Measurements from ENCODE around the gene SLC25A44. TPM values are rescaled to one million over a fixed set of nuclear protein-coding genes. Genes with fewer than 3 reads are reported as not detected.
"Not testable (repeated sequence)": the region's sequence is repeated elsewhere in the genome, so short reads cannot be mapped to it uniquely, and the experiment has no call there.

The SLC25A44 gene
- polyA plus RNA-seq, 1 donor from 2014 or later = 13.7 TPM

- not testable (repeated sequence) for H3F3A ChIP-seq (ENCODE audit: insufficient read depth, low read length, poor library complexity, severe bottlenecking); H3K9me2 ChIP-seq (ENCODE audit: insufficient read depth, low read length); H3K79me2 ChIP-seq (replicated peaks; ENCODE audit: insufficient read depth, low read length); H4K20me1 ChIP-seq (ENCODE audit: insufficient read depth); H3K36me3 ChIP-seq (ENCODE audit: insufficient read depth, low read length); H2AFZ ChIP-seq (ENCODE audit: low read depth, low read length); H3K27me3 ChIP-seq (ENCODE audit: insufficient read depth, low read depth, low read length); H3K9me3 ChIP-seq (ENCODE audit: low read length); H3K4me3 ChIP-seq (ENCODE audit: low read length); H3K4me2 ChIP-seq (ENCODE audit: low read length); H3K9ac ChIP-seq (ENCODE audit: low read length); H3K27ac ChIP-seq (ENCODE audit: low read length)
These were observed 7.3 kb upstream of the SLC25A44 start for GRCh38 chr1:156186347-156187177.

GRCh38 chr1:156190265-156190664 is 3.6 kb upstream of the SLC25A44 start:
- H3K9ac ChIP-seq (ENCODE audit: low read length); H3K27ac ChIP-seq (ENCODE audit: low read length); H3K4me3 ChIP-seq (ENCODE audit: low read length); H3F3A ChIP-seq (ENCODE audit: insufficient read depth, low read length, poor library complexity, severe bottlenecking); H3K9me3 ChIP-seq (ENCODE audit: low read length); H3K27me3 ChIP-seq (ENCODE audit: insufficient read depth, low read depth, low read length); H3K9me2 ChIP-seq (ENCODE audit: insufficient read depth, low read length); H2AFZ ChIP-seq (ENCODE audit: low read depth, low read length); H3K4me2 ChIP-seq (ENCODE audit: low read length); H3K79me2 ChIP-seq (replicated peaks; ENCODE audit: insufficient read depth, low read length); H4K20me1 ChIP-seq (ENCODE audit: insufficient read depth); H3K36me3 ChIP-seq (ENCODE audit: insufficient read depth, low read length): not testable (repeated sequence)

DNA sequence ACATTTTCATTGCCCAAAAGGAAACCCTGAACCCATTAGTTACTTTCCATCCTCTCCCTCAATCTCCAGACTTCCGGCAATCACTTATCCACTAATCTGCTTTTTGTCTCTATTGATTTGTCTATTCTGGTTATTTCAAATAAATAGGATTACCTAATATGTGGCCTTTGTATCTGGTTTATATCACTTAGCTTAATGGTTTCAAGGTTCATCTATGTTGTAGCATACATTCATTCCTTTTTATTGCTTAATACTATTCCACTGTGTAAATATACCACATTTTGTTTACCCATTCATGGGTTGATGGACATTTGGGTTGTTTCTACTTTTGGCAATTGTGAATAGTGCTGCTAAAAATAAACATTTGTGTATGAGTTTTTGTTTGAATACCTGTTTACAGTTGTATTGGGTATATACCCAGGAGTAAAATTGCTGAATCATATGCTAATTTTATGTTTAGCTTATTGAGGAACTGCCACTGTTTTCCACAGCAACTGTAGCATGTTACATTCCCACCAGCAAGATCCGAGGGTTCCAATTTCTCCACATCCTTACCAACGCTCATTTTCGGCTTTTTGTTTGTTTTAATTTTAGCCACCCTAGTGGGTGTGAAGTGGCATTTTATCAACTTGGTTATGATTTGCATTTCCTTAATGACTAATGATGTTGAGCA is 2.5 kb upstream of the SLC25A44 start:
- Histone ChIP-seq H3K4me2 (ENCODE audit: low read length) (no peak overlapping the region), H3K79me2 (replicated peaks; ENCODE audit: insufficient read depth, low read length) (peaks cover 20% of the 10 kb centered on the region), H3K9me3 (ENCODE audit: low read length) (no peaks in the 10 kb centered on the region), H3K36me3 (ENCODE audit: insufficient read depth, low read length) (no peaks in the 10 kb centered on the region), H2AFZ (ENCODE audit: low read depth, low read length) (no peak overlapping the region), H3K27me3 (ENCODE audit: insufficient read depth, low read depth, low read length) (no peaks in the 10 kb centered on the region), H3K9me2 (ENCODE audit: insufficient read depth, low read length) (no peaks in the 10 kb centered on the region), H3F3A (ENCODE audit: insufficient read depth, low read length, poor library complexity, severe bottlenecking) (peaks cover 3% of the 10 kb centered on the region), H3K4me3 (ENCODE audit: low read length) (no peak overlapping the region), H3K9ac (ENCODE audit: low read length) (no peak overlapping the region), H4K20me1 (ENCODE audit: insufficient read depth) (no peaks in the 10 kb centered on the region), H3K27ac (ENCODE audit: low read length) (no peak overlapping the region)
- TF ChIP-seq SMC3 (conservative IDR thresholded peaks at IDR 0.05; ENCODE audit: poor library complexity) (no peak), TAF1 (IDR thresholded peaks at IDR 0.05; ENCODE audit: low read depth) (no peak), EP300 (conservative IDR thresholded peaks at IDR 0.05; ENCODE audit: poor library complexity, severe bottlenecking) (no peak)

DNA sequence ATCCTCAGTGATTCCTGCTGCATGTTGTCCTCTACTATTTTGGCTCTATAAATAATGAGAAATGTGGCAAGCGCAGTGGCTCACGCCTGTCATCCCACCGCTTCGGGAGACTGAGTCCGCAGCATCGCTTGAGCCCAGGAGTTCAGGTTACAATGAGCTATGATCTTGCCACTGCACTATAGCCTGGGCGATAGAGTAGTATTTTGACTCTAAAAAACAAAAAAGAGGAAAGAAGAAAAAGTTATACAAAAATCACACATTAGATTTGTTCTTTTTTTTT is 756 bp upstream of the SLC25A44 start:
- H2AFZ ChIP-seq (ENCODE audit: low read depth, low read length) = no peak overlapping the region

More for the DNA sequence above, 756 bp upstream of the SLC25A44 start:
- no peak overlapping the region for H3K4me2 ChIP-seq (ENCODE audit: low read length)
- H3K36me3 ChIP-seq (ENCODE audit: insufficient read depth, low read length) = no peaks in the 10 kb centered on the region
- H3K9ac ChIP-seq (ENCODE audit: low read length) = peak overlapping the region; percentile 28
- TF ChIP-seq CTCF (IDR thresholded peaks at IDR 0.05; ENCODE audit: poor library complexity, severe bottlenecking) = no peak
- no peak for TF ChIP-seq MXI1 (conservative IDR thresholded peaks at IDR 0.05; ENCODE audit: poor library complexity, severe bottlenecking)
- TF ChIP-seq RAD21 (conservative IDR thresholded peaks at IDR 0.05) = no peak
- TF ChIP-seq REST (IDR thresholded peaks at IDR 0.05; ENCODE audit: borderline replicate concordance) = no peak
- TF ChIP-seq TAF1 (IDR thresholded peaks at IDR 0.05; ENCODE audit: low read depth) = no peak
- no peak for TF ChIP-seq EZH2 (IDR thresholded peaks at IDR 0.05; ENCODE audit: borderline replicate concordance, insufficient read depth, low read length, poor library complexity, severe bottlenecking)
- TF ChIP-seq SMC3 (conservative IDR thresholded peaks at IDR 0.05; ENCODE audit: poor library complexity) = no peak
- TF ChIP-seq EP300 (conservative IDR thresholded peaks at IDR 0.05; ENCODE audit: poor library complexity, severe bottlenecking) = no peak
- TF ChIP-seq POLR2AphosphoS5 (IDR thresholded peaks at IDR 0.05) = no peak
- peak overlapping the region; percentile 85 for H3K4me3 ChIP-seq (ENCODE audit: low read length)
- peaks cover 33% of the 10 kb centered on the region for H3K79me2 ChIP-seq (replicated peaks; ENCODE audit: insufficient read depth, low read length)
- H3F3A ChIP-seq (ENCODE audit: insufficient read depth, low read length, poor library complexity, severe bottlenecking) = peaks cover 3% of the 10 kb centered on the region
- H3K9me3 ChIP-seq (ENCODE audit: low read length) = no peaks in the 10 kb centered on the region
- H4K20me1 ChIP-seq (ENCODE audit: insufficient read depth) = no peaks in the 10 kb centered on the region
- no peaks in the 10 kb centered on the region for H3K27me3 ChIP-seq (ENCODE audit: insufficient read depth, low read depth, low read length)
- no peaks in the 10 kb centered on the region for H3K9me2 ChIP-seq (ENCODE audit: insufficient read depth, low read length)
- H3K27ac ChIP-seq (ENCODE audit: low read length) = peak overlapping the region; percentile 54
